GM12872 (cell line): ENCODE results near the gene CGRRF1.

ENCODE experiments used
- CTCF ChIP-seq: IDR thresholded peaks from 3 replicates; pipeline ENCODE4 v1.5.1; 2011; ENCODE audit warnings: low read depth, mild to moderate bottlenecking, low read length, moderate library complexity; ENCODE audit not compliant: insufficient read depth

Gene CGRRF1

GRCh38 chr14:54564071-54564867 lies 54.6 kb downstream of the CGRRF1 start:
- TF ChIP-seq CTCF, result peak; percentile 63

DNA sequence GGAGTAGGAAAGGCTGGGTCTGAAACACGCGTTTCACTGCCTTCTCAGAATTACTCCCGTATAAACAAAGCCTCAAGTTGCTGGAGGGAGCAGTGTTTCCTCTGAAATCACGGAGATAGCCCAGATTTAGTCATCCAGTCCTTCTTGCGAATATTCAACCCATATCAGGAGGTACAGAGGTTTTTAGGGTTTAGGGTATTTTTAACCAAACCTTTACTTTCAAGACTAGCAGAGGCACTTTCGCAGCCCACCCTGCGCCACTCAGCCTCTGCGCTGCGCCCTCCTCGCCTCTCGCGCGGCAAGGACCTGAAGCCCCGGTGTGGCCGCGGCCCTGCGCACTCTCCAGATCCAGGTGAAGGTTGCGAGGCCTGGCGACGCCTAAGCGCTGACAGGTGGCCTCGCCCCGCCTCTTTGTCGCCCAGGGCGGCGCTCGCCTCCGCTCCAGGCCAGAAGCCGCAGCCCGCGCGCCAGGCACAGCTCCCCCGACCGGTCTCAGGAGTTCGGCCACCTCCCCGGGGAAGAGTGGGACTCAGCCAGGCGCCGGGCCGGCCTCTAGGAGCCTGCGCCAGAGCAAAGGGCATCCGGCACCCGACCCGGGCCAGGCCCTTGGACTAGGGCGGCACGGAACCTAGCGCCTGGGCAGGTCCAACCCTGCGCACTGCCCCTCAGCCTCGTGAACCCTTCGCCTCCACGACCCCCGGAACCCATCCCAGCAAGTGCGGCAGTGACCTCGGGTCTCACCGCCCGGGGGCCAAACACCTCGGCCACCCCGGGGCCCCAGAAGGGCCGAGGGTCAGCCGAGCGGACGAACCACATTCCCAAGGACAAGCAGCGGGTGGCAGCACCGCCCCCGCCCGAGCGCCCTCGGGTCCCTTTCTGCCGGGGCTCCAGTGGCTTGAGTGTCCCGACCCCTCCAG lies 55.4 kb downstream of the CGRRF1 start:
- no peak for TF ChIP-seq CTCF

DNA sequence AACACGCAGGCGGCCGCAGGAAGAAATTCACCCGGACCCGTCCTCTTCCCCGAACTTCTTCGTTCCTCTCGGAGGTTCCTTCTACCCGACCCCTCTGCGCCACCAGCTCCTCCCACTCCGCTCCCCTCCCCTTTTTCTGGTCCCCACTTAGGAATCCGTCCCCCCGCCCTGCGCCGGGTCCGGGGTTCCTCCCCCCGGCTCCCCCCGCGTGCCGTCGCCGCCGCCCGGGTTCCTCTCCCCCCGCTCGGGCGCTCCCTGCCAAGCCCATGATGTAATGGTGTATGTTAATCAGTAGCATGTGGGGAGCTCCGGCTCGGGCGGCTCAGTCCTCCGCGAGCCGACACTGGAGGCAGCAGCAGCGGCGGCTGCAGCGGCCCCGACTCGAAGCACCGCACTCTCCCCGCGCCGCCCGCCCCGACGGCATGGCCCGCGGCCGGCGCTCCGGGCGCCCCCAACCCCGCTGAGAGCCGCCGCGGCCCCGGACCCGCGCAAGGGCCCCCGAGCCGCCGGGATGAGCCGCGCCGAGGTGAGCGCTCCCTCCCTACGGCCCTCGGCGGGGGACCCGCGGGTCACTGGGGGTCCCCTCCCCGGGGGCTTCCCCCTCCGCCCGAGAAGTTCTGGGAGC lies 56.2 kb downstream of the CGRRF1 start:
- no peak for TF ChIP-seq CTCF

DNA sequence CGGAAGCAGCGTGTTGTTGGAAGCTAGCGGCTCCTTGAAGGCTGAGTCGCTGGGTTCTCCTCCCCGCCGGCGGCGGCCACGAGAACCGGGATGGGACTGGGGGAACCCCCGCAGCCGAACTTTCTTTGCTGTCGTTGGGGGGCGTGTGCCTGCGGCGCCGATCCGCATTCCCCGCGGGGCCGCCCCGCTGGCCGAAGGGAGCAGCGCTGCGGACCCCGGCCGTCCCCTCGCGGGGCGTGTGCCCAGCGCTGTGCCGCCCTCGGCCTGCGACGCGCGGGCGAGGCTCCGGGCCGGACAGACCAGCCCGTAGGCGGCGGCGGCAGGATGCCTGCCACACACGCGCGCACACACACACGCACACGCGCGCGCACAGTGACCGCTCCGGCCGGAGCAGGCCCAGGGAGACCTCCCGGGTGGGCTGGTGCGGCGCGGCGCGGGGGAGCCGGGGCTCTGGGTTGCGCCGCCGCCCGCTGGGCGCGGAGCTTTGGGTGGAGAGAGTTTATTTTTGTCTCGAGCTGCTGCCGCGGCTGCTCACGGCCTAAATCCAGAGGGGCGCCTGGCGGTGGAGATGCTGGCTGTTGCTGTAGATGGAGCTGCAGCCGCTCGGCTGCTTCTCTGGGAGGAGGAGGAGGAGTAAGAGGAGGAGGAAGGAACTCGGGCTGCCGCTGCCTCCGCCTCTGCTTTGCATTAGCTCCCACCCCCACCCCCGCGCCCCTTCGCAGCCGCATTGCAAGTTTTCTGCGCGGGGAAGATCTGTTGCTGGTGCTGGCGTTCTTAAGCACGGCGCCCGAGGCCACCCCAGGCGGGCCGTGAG lies 56.9 kb downstream of the CGRRF1 start, which contains the start of gene SAMD4A:
TSS of gene SAMD4A (plus strand) at position 719 of the 814 bp plus-strand sequence. CDS start 789 bp downstream, outside the sequence.
- no peak for TF ChIP-seq CTCF

DNA sequence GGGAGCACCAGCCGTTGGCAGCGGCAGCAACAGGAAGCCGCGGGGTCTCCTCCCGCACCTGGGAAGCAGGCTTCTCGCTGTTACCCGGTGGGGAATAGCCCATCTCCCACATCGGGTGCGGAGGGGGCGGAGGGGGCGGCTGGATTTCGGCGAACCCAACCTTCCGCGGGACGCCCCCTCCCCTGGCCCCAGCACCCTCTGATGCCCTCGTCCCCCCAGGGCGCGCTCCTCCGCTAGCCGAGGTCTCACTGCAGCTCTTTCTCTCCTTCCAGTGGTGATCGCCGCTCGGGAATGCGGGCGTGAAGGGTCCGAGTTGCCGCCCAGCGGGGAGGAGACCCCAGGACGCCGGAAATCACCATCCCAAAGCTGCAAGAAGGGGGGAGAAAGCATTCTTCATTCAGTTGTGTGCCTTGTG lies 57.5 kb downstream of the CGRRF1 start:
- no peak for TF ChIP-seq CTCF

DNA sequence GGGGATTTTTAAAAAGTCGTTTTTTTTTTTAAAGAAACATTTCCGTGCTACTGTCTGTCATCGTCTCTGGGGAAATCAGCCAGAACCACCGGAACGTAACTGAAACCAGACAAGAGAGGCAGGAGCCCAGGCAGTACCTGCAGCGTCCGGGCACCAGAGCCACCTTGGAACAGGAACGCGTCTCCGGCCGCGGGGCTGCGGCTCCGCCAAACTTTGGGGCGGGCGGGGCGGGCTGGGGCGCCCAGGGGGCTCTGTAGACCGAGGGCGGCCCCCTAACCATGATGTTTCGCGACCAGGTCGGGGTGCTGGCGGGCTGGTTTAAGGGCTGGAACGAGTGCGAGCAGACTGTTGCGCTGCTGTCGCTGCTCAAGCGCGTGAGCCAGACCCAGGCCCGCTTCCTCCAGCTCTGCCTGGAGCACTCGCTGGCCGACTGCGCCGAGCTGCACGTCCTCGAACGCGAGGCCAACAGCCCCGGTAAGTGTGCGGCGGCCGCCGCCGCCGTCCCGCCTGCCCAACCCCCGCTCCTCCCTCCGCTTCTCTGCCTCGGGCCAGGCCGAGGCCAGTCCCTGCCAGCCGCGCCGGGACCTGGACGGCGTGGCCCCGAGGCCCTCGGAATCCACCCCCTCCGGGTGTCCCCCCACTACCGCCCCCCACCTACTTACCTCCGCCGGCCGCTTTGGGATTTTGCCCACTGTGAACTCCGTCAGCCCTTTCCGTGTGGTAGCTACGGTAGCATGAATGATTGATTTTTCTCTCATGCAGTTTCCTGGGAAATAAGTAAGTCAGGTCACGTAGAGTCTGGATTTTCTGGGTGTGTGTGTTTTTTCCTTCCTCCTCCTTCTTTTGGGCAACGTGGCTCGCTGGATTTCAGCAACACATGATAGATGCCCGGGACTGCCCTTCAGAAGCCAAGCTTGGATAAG lies 58.2 kb downstream of the CGRRF1 start:
- TF ChIP-seq CTCF, result no peak
